Measurements from ENCODE around the gene GXYLT1.

GXYLT1 gene

DNA sequence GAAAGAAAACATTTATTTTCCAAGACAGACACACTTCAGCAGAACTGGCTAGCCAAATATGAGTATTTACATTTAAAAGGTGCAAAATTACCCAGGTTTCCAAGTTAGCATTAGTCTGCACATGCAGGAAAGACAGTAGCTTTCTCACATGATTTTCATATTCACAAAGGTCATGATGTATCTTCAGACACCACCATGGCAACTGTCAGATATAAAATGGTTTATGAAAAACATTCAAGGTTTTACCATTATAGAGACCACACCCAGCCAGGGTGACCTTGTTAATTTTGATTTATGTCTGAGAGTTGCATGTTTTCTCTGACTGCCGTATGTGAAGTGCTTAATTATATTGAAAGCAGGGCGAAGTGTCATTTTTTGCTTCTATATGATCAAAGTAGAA, 91.2 kb downstream of the GXYLT1 start:
- TF ChIP-seq, protein P1, sequence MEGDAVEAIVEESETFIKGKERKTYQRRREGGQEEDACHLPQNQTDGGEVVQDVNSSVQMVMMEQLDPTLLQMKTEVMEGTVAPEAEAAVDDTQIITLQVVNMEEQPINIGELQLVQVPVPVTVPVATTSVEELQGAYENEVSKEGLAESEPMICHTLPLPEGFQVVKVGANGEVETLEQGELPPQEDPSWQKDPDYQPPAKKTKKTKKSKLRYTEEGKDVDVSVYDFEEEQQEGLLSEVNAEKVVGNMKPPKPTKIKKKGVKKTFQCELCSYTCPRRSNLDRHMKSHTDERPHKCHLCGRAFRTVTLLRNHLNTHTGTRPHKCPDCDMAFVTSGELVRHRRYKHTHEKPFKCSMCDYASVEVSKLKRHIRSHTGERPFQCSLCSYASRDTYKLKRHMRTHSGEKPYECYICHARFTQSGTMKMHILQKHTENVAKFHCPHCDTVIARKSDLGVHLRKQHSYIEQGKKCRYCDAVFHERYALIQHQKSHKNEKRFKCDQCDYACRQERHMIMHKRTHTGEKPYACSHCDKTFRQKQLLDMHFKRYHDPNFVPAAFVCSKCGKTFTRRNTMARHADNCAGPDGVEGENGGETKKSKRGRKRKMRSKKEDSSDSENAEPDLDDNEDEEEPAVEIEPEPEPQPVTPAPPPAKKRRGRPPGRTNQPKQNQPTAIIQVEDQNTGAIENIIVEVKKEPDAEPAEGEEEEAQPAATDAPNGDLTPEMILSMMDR (IDR thresholded peaks at IDR 0.05) = no peak

- TF ChIP-seq, protein P1 (IDR thresholded peaks at IDR 0.05) = no peak
Measured at GRCh38 chr12:42039577-42039976, 105.1 kb downstream of the GXYLT1 start.

- TF ChIP-seq, protein P1 (IDR thresholded peaks at IDR 0.05) = no peak
Measured at GRCh38 chr12:42039176-42039575, 105.5 kb downstream of the GXYLT1 start.

- TF ChIP-seq, protein P1 (IDR thresholded peaks at IDR 0.05) = no peak
Measured at GRCh38 chr12:42031847-42032564, 112.7 kb downstream of the GXYLT1 start.

Data from LNCAP (cell line).